Choroid plexus epithelial cell (primary cell): ENCODE data around the gene ARHGDIA.
A peak's percentile ranks its signal among the peaks of the same experiment; 100 is the strongest.

Source experiments
- DNase-seq: peaks from one replicate; pipeline ENCODE4 v3.0.0-alpha.2; 2010; ENCODE audit warnings: low read depth
- H3K4me3 ChIP-seq: 2 replicates; pipeline ENCODE4 v1.5.1; 2011; ENCODE audit warnings: low read depth, mild to moderate bottlenecking, control low read depth, low read length, moderate library complexity
- CTCF ChIP-seq: conservative IDR thresholded peaks from 2 replicates; pipeline ENCODE4 v1.5.1; 2011; ENCODE audit warnings: low read depth, mild to moderate bottlenecking, control low read depth, inconsistent platforms, low read length, moderate library complexity

The ARHGDIA gene

DNA sequence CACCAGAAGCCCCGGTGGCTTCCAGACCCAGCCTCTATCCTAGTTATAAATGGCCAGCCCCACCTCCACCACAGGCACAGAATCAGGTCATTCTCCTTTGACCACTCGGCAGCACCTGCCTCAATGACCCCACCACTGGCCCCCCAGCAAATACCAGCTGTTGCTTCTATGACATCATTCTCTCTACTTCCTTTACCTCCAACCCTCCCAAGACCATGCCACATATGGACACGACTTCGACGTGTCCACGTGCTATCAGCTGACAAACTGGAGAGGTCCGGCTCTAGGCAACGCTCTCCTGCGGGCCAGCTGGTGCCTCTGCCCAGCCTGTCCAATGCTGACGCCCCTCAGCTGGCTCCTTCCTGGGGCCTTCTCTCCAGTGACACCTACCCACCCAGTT is 14.3 kb upstream of the ARHGDIA start:
- no peak overlapping the region for H3K4me3 ChIP-seq

DNA sequence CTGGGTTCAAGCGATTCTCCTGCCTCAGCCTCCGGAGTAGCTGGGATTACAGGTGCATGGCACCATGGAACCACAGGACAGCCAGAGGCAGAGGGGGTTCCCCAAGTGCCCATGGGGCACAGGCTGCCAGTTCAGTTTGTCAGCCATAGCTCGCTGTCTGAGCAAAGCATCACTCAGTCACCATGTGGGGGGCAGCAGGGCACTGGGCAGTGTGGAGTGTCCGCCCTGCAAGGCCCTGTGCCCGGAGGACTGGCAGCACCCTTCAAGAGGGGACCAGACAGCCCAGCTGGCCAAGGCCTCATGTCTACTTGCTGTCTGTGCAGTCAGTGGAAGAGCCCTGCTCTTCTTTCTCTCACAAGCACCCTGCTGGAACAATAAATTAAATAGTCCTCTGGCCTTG is 13.8 kb upstream of the ARHGDIA start:
- no peak for DNase-seq
- no peak for TF ChIP-seq CTCF
- no peak overlapping the region for H3K4me3 ChIP-seq

More for the DNA sequence above, 14.3 kb upstream of the ARHGDIA start:
- TF ChIP-seq CTCF: no peak
- DNase-seq: no peak

DNA sequence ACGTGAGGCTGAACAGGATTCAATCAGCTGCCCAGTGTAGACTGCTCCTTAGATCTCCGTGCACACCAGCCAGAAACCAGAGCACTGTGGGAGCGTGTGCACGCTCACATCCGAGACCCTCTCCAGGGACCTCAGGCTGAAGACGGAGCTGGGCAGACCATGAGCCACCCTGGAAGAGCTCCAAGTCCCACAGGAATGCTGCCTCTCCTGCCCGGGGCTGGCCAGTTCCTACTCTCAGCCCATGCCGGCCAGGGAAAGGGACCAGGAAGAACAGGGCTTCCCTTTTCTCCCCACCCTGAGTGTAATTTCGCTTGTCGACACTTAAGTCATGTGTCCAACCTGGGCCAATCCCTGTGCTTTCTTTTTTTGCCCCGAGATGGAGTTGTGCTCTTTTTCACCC is 13.4 kb upstream of the ARHGDIA start:
- no peak overlapping the region for H3K4me3 ChIP-seq
- no peak for DNase-seq
- no peak for TF ChIP-seq CTCF

DNA sequence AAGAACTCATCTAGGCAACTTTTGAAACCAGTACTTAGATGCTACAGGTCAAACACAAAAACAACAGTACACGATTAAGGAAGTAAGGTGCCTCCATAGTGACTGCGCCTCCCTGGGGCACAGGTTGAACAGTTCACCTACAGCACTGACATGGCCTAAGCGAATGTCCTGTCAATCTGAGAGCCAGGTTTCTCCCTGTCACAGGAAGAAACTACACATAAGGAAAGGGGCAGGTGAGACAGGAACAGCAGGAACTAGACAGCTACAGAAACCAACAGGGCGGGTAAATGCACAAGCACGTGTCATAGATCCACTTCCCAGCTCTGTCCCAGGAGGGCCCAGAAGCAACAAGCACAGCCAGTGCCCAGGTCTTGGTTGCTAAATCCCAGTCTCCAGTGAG is 8.0 kb upstream of the ARHGDIA start:
- DNase-seq: no peak
- TF ChIP-seq CTCF: no peak
- no peak overlapping the region for H3K4me3 ChIP-seq

- TF ChIP-seq CTCF: no peak
- no peak for DNase-seq
- H3K4me3 ChIP-seq: no peak overlapping the region
These were observed 7.2 kb upstream of the ARHGDIA start for GRCh38 chr17:81878294-81878693.

GRCh38 chr17:81877569-81877968 is 6.4 kb upstream of the ARHGDIA start:
- TF ChIP-seq CTCF: no peak
- no peak overlapping the region for H3K4me3 ChIP-seq

DNA sequence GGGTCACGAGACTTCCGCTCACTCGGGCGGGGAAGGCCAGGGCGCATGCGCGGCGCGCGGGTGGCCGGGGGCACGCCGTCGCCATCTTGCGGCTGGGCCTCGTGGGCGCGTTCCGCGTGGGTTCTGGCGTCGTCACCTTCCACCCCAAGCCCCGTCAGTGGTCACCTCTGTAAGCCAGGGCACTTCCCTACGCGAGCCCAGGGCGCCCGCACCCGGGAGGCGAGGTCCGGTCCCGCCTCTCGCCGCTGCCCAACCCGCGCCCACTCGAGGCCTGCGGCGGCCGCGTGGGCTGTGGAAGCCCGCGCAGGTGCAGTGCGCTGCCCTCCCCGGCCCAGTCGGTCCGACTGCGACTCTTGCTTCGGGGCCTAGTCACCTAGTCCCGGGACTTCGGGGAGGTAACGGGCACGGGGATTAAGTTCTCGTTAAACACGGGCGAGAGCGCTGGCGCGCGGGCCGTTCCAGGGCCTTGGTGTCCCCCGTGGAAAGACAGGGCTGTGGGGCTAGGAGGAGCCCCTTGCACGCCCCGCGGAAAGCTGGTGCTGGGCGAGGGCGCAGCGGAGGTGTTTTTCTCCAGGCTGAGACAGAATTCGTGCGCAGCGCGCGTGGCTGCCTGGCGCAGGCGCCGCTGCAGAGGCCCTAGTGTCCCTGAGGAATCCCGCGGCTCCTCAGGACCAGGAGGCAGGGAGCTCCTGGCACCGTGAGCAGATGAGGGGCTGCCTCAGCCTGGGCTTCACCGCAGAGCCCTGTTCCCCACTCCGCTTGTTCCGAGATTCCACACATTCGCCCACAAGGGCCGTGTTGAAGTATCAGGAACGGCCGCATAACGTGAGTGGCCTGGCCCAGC is 472 bp upstream of the ARHGDIA start:
- peak overlapping the region; percentile 82 for H3K4me3 ChIP-seq
- TF ChIP-seq CTCF: no peak
- peak; percentile 84 for DNase-seq

More at GRCh38 chr17:81877569-81877968, 6.4 kb upstream of the ARHGDIA start:
- no peak for DNase-seq
